WTC11 (cell line): ENCODE results near the gene OR4C6.

Experiments
- CBFB ChIP-seq: sonication (generic); formaldehyde crosslinking; IDR thresholded peaks from 2 replicates; pipeline ENCODE4 v1.8.1; 2022; ENCODE audit warnings: mild to moderate bottlenecking, low read depth, missing genetic modification reagents
- TF ChIP-seq, protein P1 (sequence below): fragments of 200-600 bp; IDR thresholded peaks from 2 replicates; pipeline ENCODE4 v1.8.0; 2022; ENCODE audit warnings: antibody characterized with exemption
- TF ChIP-seq, protein P2 (sequence below): sonication (generic); formaldehyde crosslinking; IDR thresholded peaks from 2 replicates; pipeline ENCODE4 v1.8.0; 2022; ENCODE audit warnings: mild to moderate bottlenecking, missing genetic modification reagents
- TF ChIP-seq, protein P3 (sequence below): sonication (generic); formaldehyde crosslinking; IDR thresholded peaks from 2 replicates; pipeline ENCODE4 v1.8.0; 2022; ENCODE audit warnings: mild to moderate bottlenecking, missing genetic modification reagents

DNA sequence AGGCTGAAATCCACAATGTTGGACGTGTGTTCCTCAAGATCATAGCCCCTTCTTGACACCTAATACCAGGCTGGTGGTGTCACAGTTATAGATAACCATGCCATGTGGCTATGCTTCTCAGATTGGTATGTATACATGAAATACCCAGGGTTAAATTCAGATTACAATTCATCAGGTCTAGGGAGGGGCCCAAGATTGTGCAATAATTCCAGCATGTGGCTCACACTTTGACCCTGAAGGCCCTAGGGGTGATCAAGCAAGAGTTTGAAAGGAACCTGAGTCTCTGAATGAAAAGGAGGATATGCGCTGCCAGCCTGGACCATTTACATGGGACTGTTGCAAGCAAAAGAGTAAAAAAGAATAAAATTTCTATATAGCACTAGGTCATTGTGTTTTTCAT is 7.4 kb downstream of the OR4C6 start:
- TF ChIP-seq, protein P1, sequence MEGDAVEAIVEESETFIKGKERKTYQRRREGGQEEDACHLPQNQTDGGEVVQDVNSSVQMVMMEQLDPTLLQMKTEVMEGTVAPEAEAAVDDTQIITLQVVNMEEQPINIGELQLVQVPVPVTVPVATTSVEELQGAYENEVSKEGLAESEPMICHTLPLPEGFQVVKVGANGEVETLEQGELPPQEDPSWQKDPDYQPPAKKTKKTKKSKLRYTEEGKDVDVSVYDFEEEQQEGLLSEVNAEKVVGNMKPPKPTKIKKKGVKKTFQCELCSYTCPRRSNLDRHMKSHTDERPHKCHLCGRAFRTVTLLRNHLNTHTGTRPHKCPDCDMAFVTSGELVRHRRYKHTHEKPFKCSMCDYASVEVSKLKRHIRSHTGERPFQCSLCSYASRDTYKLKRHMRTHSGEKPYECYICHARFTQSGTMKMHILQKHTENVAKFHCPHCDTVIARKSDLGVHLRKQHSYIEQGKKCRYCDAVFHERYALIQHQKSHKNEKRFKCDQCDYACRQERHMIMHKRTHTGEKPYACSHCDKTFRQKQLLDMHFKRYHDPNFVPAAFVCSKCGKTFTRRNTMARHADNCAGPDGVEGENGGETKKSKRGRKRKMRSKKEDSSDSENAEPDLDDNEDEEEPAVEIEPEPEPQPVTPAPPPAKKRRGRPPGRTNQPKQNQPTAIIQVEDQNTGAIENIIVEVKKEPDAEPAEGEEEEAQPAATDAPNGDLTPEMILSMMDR, result no peak
- TF ChIP-seq, protein P2, sequence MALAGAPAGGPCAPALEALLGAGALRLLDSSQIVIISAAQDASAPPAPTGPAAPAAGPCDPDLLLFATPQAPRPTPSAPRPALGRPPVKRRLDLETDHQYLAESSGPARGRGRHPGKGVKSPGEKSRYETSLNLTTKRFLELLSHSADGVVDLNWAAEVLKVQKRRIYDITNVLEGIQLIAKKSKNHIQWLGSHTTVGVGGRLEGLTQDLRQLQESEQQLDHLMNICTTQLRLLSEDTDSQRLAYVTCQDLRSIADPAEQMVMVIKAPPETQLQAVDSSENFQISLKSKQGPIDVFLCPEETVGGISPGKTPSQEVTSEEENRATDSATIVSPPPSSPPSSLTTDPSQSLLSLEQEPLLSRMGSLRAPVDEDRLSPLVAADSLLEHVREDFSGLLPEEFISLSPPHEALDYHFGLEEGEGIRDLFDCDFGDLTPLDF (CRISPR knock-in tag), result no peak
- TF ChIP-seq, protein P3, sequence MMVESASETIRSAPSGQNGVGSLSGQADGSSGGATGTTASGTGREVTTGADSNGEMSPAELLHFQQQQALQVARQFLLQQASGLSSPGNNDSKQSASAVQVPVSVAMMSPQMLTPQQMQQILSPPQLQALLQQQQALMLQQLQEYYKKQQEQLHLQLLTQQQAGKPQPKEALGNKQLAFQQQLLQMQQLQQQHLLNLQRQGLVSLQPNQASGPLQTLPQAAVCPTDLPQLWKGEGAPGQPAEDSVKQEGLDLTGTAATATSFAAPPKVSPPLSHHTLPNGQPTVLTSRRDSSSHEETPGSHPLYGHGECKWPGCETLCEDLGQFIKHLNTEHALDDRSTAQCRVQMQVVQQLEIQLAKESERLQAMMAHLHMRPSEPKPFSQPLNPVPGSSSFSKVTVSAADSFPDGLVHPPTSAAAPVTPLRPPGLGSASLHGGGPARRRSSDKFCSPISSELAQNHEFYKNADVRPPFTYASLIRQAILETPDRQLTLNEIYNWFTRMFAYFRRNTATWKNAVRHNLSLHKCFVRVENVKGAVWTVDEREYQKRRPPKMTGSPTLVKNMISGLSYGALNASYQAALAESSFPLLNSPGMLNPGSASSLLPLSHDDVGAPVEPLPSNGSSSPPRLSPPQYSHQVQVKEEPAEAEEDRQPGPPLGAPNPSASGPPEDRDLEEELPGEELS, result no peak
- no peak for TF ChIP-seq CBFB (CRISPR knock-in tag)
